KMS-11 (cell line): ENCODE results near the gene PLB1.

Source experiments
- H2AFZ ChIP-seq: fragments of 200-600 bp; sonication (generic); 2 replicates; pipeline ENCODE4 v1.6.1; 2016; ENCODE audit warnings: antibody characterized with exemption, mixed run types, low read depth
- H3K27ac ChIP-seq: fragments of 200-600 bp; sonication (generic); 2 replicates; pipeline ENCODE4 v1.6.1; 2016; ENCODE audit warnings: mild to moderate bottlenecking, mixed run types
- H3K27me3 ChIP-seq: fragments of 200-600 bp; sonication (generic); 2 replicates; pipeline ENCODE4 v1.6.1; 2017; ENCODE audit warnings: mild to moderate bottlenecking, low read depth, mixed run types, moderate library complexity; ENCODE audit not compliant: insufficient read depth
- H3K36me3 ChIP-seq: fragments of 200-600 bp; sonication (generic); 2 replicates; pipeline ENCODE4 v1.6.1; 2017; ENCODE audit warnings: mild to moderate bottlenecking, mixed run types; ENCODE audit not compliant: insufficient read depth
- H3K4me1 ChIP-seq: fragments of 200-600 bp; sonication (generic); 2 replicates; pipeline ENCODE4 v1.6.1; 2016; ENCODE audit warnings: mild to moderate bottlenecking, low read depth, mixed run types; ENCODE audit not compliant: poor library complexity, severe bottlenecking
- H3K4me2 ChIP-seq: fragments of 200-600 bp; sonication (generic); 2 replicates; pipeline ENCODE4 v1.7.0; 2016; ENCODE audit warnings: mild to moderate bottlenecking, mixed run types
- H3K4me3 ChIP-seq: fragments of 200-600 bp; sonication (generic); IDR thresholded peaks from 2 replicates; pipeline ENCODE4 v1.6.1; 2017; ENCODE audit warnings: low read depth, low read length, mixed read lengths; ENCODE audit not compliant: insufficient read depth
- H3K79me2 ChIP-seq: fragments of 200-600 bp; sonication (generic); 2 replicates; pipeline ENCODE4 v1.6.1; 2016; ENCODE audit warnings: low read depth, mixed run types; ENCODE audit not compliant: insufficient read depth
- H3K9ac ChIP-seq: fragments of 200-600 bp; sonication (generic); 2 replicates; pipeline ENCODE4 v1.6.1; 2016; ENCODE audit warnings: mild to moderate bottlenecking, mixed run types
- H4K20me1 ChIP-seq: fragments of 200-600 bp; sonication (generic); 2 replicates; pipeline ENCODE4 v1.6.1; 2016; ENCODE audit warnings: mild to moderate bottlenecking, mixed run types; ENCODE audit not compliant: insufficient read depth
- CTCF ChIP-seq: fragments of 200-600 bp; sonication (generic); conservative IDR thresholded peaks from 2 replicates; pipeline ENCODE4 v1.6.1; 2017; ENCODE audit warnings: low read depth, mild to moderate bottlenecking, antibody characterized with exemption, low read length, moderate library complexity, mixed read lengths

The PLB1 gene

GRCh38 chr2:28544405-28544921 is 48.6 kb downstream of the PLB1 start:
- Histone ChIP-seq H2AFZ (peak overlapping the region; percentile 36; the same call in 1 of the 2 replicates), H3K9ac (no peak overlapping the region)

DNA sequence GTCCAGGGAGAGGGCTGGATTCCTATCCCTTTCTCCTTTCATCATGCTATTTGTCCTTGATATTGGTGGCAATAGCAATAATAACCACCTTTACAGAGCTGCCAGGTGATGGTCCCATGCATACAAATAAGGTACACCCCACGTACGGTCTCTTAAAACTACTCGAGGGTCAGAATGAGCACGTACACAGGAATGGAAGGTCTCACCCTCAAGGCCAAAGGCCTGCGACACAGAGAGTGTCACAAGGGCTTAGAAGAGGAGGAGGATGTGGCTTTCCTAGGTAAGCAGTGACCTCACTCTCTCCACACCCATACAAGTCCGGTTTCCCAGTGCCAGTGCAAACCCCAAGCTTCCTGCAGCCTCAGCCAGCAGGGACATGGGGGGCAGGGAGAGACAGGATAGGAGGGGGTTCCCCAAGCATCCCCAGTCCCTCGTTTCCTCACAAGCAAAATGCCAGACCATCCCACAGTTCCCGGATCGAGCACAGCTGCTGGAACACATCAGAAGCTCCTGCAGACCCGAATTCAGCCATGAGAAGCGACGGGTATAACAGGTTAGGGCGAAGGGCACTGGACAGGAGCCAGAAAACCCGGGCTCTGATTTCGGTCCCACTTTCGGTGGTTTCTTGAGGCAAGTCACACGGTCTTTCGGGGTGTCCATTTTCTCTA is 49.2 kb downstream of the PLB1 start:
- H3K4me2 ChIP-seq, result peak overlapping the region; percentile 67
- H3K9ac ChIP-seq, result peak overlapping the region; percentile 11; the same call in 1 of the 2 replicates
- no peaks in the 10 kb centered on the region for H3K27me3 ChIP-seq
- no peak overlapping the region for H3K4me3 ChIP-seq
- no peak overlapping the region for H3K27ac ChIP-seq
- no peaks in the 10 kb centered on the region for H4K20me1 ChIP-seq
- no peaks in the 10 kb centered on the region for H3K36me3 ChIP-seq
- H2AFZ ChIP-seq, result peak overlapping the region; percentile 36; the same call in 1 of the 2 replicates
- H3K79me2 ChIP-seq, result no peaks in the 10 kb centered on the region
- H3K4me1 ChIP-seq, result peaks cover 24% of the 10 kb centered on the region
- TF ChIP-seq CTCF, result no peak

More at GRCh38 chr2:28544405-28544921, 48.6 kb downstream of the PLB1 start:
- Histone ChIP-seq H3K79me2 (no peaks in the 10 kb centered on the region), H3K27me3 (no peaks in the 10 kb centered on the region), H3K4me2 (peak overlapping the region; percentile 67; the same call in 1 of the 2 replicates), H4K20me1 (no peaks in the 10 kb centered on the region), H3K27ac (no peak overlapping the region), H3K4me3 (no peak overlapping the region), H3K4me1 (peaks cover 24% of the 10 kb centered on the region), H3K36me3 (no peaks in the 10 kb centered on the region)
- TF ChIP-seq CTCF, result no peak

- TF ChIP-seq CTCF, result no peak
- Histone ChIP-seq H3K4me1 (peaks cover 24% of the 10 kb centered on the region), H4K20me1 (no peaks in the 10 kb centered on the region), H3K4me2 (peak overlapping the region; percentile 67), H3K36me3 (no peaks in the 10 kb centered on the region), H3K4me3 (no peak overlapping the region), H2AFZ (peak overlapping the region; percentile 36; the same call in 1 of the 2 replicates), H3K27me3 (no peaks in the 10 kb centered on the region), H3K9ac (peak overlapping the region; percentile 11; the same call in 1 of the 2 replicates), H3K27ac (no peak overlapping the region), H3K79me2 (no peaks in the 10 kb centered on the region)
Observed at GRCh38 chr2:28545590-28546200, 49.8 kb downstream of the PLB1 start.

GRCh38 chr2:28546242-28546641 is 50.4 kb downstream of the PLB1 start:
- Histone ChIP-seq H4K20me1 (no peaks in the 10 kb centered on the region), H3K4me1 (peaks cover 24% of the 10 kb centered on the region)
- TF ChIP-seq CTCF, result no peak

More at GRCh38 chr2:28546242-28546641, 50.4 kb downstream of the PLB1 start:
- peak overlapping the region; percentile 67; the same call in 1 of the 2 replicates for H3K4me2 ChIP-seq
- no peaks in the 10 kb centered on the region for H3K27me3 ChIP-seq
- H3K9ac ChIP-seq, result no peak overlapping the region
- H3K79me2 ChIP-seq, result no peaks in the 10 kb centered on the region
- no peak overlapping the region for H2AFZ ChIP-seq
- H3K4me3 ChIP-seq, result no peak overlapping the region
- H3K36me3 ChIP-seq, result no peaks in the 10 kb centered on the region
- H3K27ac ChIP-seq, result no peak overlapping the region
